ENCODE data around the gene GAL3ST3.

GRCh38 chr11:66061268-66061667 lies 12.3 kb upstream of the GAL3ST3 start:
- no peak for TF ChIP-seq CTCF (conservative IDR thresholded peaks at IDR 0.05; ENCODE audit: low read length)
- TF ChIP-seq EZH2phosphoT487 (IDR thresholded peaks at IDR 0.05; ENCODE audit: borderline replicate concordance, low read depth, low read length), result no peak
